Loucy (cell line): Measurements from ENCODE around the gene KCNMA1.

Source experiments
- H2AFZ ChIP-seq: fragments of 200-600 bp; sonication (generic); 2 replicates; pipeline ENCODE4 v1.6.0; 2016; ENCODE audit warnings: antibody characterized with exemption, mild to moderate bottlenecking, low read length, moderate library complexity
- H3F3A ChIP-seq: fragments of 200-600 bp; 2 replicates; pipeline ENCODE4 v1.6.0; 2016; ENCODE audit warnings: antibody characterized with exemption, low read depth, mild to moderate bottlenecking
- H3K27me3 ChIP-seq: fragments of 200-600 bp; sonication (generic); 2 replicates; pipeline ENCODE4 v1.6.1; 2014; ENCODE audit warnings: low read length, mild to moderate bottlenecking; ENCODE audit not compliant: insufficient read depth, poor library complexity, severe bottlenecking
- H3K36me3 ChIP-seq: fragments of 200-600 bp; sonication (generic); 2 replicates; pipeline ENCODE4 v1.6.1; 2016; ENCODE audit warnings: low read length; ENCODE audit not compliant: insufficient read depth
- H3K4me1 ChIP-seq: fragments of 200-600 bp; sonication (generic); 2 replicates; pipeline ENCODE4 v1.5.1; 2014; ENCODE audit warnings: low read length, mild to moderate bottlenecking; ENCODE audit not compliant: insufficient read depth, poor library complexity, severe bottlenecking
- H3K4me2 ChIP-seq: fragments of 200-600 bp; sonication (generic); 2 replicates; pipeline ENCODE4 v1.6.0; 2014; ENCODE audit warnings: antibody characterized with exemption, low read length, low read depth, mild to moderate bottlenecking; ENCODE audit not compliant: poor library complexity, severe bottlenecking
- H3K4me3 ChIP-seq: fragments of 200-600 bp; sonication (generic); 2 replicates; pipeline ENCODE4 v1.5.1; 2014; ENCODE audit warnings: low read length, mild to moderate bottlenecking, mixed read lengths; ENCODE audit not compliant: poor library complexity, severe bottlenecking
- H3K79me2 ChIP-seq: fragments of 200-600 bp; sonication (generic); 2 replicates; pipeline ENCODE4 v1.6.1; 2014; ENCODE audit warnings: low read length; ENCODE audit not compliant: insufficient read depth
- H3K9ac ChIP-seq: fragments of 200-600 bp; sonication (generic); 2 replicates; pipeline ENCODE4 v1.6.0; 2014; ENCODE audit warnings: mild to moderate bottlenecking, low read depth, low read length, moderate library complexity; ENCODE audit not compliant: poor library complexity, severe bottlenecking
- H3K9me2 ChIP-seq: fragments of 200-600 bp; sonication (generic); replicated peaks from 2 replicates; pipeline ENCODE4 v1.6.1; 2016; ENCODE audit warnings: low read depth, low read length, mixed read lengths
- H3K9me3 ChIP-seq: fragments of 200-600 bp; sonication (generic); 2 replicates; pipeline ENCODE4 v1.6.1; 2014; ENCODE audit warnings: mild to moderate bottlenecking, antibody characterized with exemption, low read length, low read depth; ENCODE audit not compliant: insufficient read depth
- H4K20me1 ChIP-seq: fragments of 200-600 bp; sonication (generic); 2 replicates; pipeline ENCODE4 v1.6.0; 2014; ENCODE audit warnings: antibody characterized with exemption, low read length, mild to moderate bottlenecking; ENCODE audit not compliant: insufficient read depth, poor library complexity, severe bottlenecking
- CTCF ChIP-seq: fragments of 200-600 bp; sonication (generic); conservative IDR thresholded peaks from 2 replicates; pipeline ENCODE4 v1.5.1; 2014; ENCODE audit warnings: mild to moderate bottlenecking, antibody characterized with exemption, low read length
- EZH2phosphoT487 ChIP-seq: fragments of 200-600 bp; IDR thresholded peaks from 2 replicates; pipeline ENCODE4 v1.6.1; 2018; ENCODE audit warnings: antibody characterized with exemption, mild to moderate bottlenecking, moderate library complexity, borderline replicate concordance

Gene KCNMA1

GRCh38 chr10:76868098-76868977 is 769.3 kb downstream of the KCNMA1 start:
- no peaks in the 10 kb centered on the region for H3K36me3 ChIP-seq
- no peaks in the 10 kb centered on the region for H3K79me2 ChIP-seq
- no peaks in the 10 kb centered on the region for H3F3A ChIP-seq
- H3K4me1 ChIP-seq: no peaks in the 10 kb centered on the region
- H3K9ac ChIP-seq: no peak overlapping the region
- H4K20me1 ChIP-seq: no peaks in the 10 kb centered on the region
- no peak overlapping the region for H2AFZ ChIP-seq
- no peaks in the 10 kb centered on the region for H3K9me2 ChIP-seq
- no peak for TF ChIP-seq EZH2phosphoT487
- TF ChIP-seq CTCF: no peak
- no peak overlapping the region for H3K4me3 ChIP-seq
- no peaks in the 10 kb centered on the region for H3K27me3 ChIP-seq
- H3K4me2 ChIP-seq: no peak overlapping the region
- no peaks in the 10 kb centered on the region for H3K9me3 ChIP-seq

GRCh38 chr10:76866841-76867586 is 770.6 kb downstream of the KCNMA1 start:
- Histone ChIP-seq H3K4me1 (no peaks in the 10 kb centered on the region), H2AFZ (no peak overlapping the region), H4K20me1 (no peaks in the 10 kb centered on the region), H3K36me3 (no peaks in the 10 kb centered on the region), H3K9ac (no peak overlapping the region), H3K4me3 (no peak overlapping the region), H3K9me2 (no peaks in the 10 kb centered on the region), H3K4me2 (no peak overlapping the region), H3K79me2 (no peaks in the 10 kb centered on the region), H3F3A (no peaks in the 10 kb centered on the region), H3K27me3 (no peaks in the 10 kb centered on the region), H3K9me3 (no peaks in the 10 kb centered on the region)
- no peak for TF ChIP-seq CTCF
- TF ChIP-seq EZH2phosphoT487: no peak

DNA sequence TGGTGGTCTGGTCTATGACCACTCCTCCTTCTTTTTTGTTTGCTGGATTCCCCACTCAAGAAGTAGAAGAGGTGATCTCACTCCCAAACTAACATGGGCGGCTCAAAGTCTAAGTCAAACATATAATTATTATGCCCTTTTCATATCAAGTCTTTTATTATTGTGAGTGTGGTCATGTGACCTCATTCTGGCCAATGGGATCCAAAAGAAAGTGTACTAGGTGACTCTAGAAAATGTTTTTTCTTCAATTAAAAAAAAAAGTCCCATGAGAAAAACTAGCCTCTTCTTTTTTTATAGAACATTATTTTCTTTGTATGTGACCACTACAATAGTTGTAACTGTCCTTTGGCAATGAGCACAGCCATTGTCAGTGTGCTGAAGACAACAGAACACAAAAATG is 772.7 kb downstream of the KCNMA1 start:
- Histone ChIP-seq H3K9me3 (no peaks in the 10 kb centered on the region), H2AFZ (no peak overlapping the region), H3K27me3 (no peaks in the 10 kb centered on the region), H3F3A (no peaks in the 10 kb centered on the region), H3K9me2 (no peaks in the 10 kb centered on the region), H3K4me3 (no peak overlapping the region), H3K79me2 (no peaks in the 10 kb centered on the region), H3K4me2 (no peak overlapping the region), H4K20me1 (no peaks in the 10 kb centered on the region), H3K36me3 (no peaks in the 10 kb centered on the region), H3K4me1 (no peaks in the 10 kb centered on the region), H3K9ac (no peak overlapping the region)
- TF ChIP-seq CTCF (no peak), EZH2phosphoT487 (no peak)
